AG04449 (cell line): Measurements from ENCODE around the gene TRMT61A.

Source experiments
- CTCF ChIA-PET: fragments of 350-600 bp; formaldehyde crosslinking; extraction: SDS; loops from one replicate; lab custom pipeline; 2021; ENCODE audit warnings: antibody characterized with exemption; lab: Yijun Ruan, JAX
- POLR2A ChIA-PET: fragments of 400-600, 350-600 bp; formaldehyde crosslinking; extraction: SDS; loops from one replicate; lab custom pipeline; 2020; ENCODE audit warnings: antibody characterized with exemption, inconsistent platforms; lab: Yijun Ruan, JAX
- DNase-seq: peaks from one replicate; pipeline ENCODE4 v3.0.0-alpha.2; 2010; ENCODE audit warnings: low read depth, low spot score
- H3K4me3 ChIP-seq: 2 replicates; pipeline ENCODE4 v1.5.1; 2011; ENCODE audit warnings: low read depth, mild to moderate bottlenecking, control low read depth, low read length
- TF ChIP-seq, protein P1 (sequence below): IDR thresholded peaks from one replicate; pipeline ENCODE4 v1.5.1; 2011; ENCODE audit warnings: mild to moderate bottlenecking, moderate library complexity, low read length, control low read depth, inconsistent platforms; ENCODE audit not compliant: insufficient read depth; ENCODE audit errors: missing control alignments

Gene TRMT61A

DNA sequence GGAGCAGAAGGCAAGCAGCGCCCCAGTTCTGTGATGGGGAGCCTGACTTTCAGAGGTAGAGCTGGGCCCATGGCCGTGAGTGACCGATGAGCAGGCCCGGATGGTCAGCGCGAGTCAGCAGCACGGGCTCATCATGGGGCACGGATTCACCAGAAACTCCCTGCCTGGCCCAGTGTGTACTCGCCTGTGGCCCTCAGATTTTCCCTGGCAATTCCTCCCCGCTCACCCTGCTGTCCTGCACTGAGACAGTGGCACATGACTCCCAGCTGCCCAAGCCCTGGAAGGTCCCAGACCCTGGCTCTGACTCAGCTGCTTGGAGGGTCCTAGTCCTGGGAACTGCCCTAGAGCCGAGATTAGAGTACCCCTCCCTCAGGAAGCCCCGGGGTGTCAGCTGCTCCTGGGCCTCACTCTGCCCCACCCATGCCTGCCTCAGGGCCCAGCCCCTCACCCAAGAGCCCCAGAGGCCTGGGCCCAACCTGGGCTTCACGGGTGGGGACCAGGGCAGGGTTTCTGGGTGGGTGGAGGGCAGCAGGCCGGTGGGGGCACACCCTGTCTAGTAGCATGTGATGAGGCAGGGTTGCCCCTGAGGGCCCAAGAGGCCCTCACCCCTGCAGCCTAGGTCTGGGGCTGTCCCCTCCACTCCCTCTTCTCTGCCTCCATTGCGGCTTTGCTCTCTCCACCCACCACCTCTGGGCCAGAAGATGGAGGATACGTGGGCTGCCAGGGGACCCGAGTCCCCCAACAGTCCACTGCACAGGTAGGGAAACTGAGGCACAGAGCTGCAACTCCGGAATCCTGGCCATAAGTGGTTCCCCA lies 8.4 kb downstream of the TRMT61A start:
- POLR2A ChIA-PET: no interaction called here
- no peak overlapping the region for H3K4me3 ChIP-seq
- TF ChIP-seq, protein P1, sequence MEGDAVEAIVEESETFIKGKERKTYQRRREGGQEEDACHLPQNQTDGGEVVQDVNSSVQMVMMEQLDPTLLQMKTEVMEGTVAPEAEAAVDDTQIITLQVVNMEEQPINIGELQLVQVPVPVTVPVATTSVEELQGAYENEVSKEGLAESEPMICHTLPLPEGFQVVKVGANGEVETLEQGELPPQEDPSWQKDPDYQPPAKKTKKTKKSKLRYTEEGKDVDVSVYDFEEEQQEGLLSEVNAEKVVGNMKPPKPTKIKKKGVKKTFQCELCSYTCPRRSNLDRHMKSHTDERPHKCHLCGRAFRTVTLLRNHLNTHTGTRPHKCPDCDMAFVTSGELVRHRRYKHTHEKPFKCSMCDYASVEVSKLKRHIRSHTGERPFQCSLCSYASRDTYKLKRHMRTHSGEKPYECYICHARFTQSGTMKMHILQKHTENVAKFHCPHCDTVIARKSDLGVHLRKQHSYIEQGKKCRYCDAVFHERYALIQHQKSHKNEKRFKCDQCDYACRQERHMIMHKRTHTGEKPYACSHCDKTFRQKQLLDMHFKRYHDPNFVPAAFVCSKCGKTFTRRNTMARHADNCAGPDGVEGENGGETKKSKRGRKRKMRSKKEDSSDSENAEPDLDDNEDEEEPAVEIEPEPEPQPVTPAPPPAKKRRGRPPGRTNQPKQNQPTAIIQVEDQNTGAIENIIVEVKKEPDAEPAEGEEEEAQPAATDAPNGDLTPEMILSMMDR: no peak
- CTCF ChIA-PET: interaction anchor here (0.8 to 20.9 kb wide), 4 partner anchors 9 to 19 kb away, joined by 3 to 368 read pairs (median 6); partner anchors contain the start of gene CKB
- no peak for DNase-seq

DNA sequence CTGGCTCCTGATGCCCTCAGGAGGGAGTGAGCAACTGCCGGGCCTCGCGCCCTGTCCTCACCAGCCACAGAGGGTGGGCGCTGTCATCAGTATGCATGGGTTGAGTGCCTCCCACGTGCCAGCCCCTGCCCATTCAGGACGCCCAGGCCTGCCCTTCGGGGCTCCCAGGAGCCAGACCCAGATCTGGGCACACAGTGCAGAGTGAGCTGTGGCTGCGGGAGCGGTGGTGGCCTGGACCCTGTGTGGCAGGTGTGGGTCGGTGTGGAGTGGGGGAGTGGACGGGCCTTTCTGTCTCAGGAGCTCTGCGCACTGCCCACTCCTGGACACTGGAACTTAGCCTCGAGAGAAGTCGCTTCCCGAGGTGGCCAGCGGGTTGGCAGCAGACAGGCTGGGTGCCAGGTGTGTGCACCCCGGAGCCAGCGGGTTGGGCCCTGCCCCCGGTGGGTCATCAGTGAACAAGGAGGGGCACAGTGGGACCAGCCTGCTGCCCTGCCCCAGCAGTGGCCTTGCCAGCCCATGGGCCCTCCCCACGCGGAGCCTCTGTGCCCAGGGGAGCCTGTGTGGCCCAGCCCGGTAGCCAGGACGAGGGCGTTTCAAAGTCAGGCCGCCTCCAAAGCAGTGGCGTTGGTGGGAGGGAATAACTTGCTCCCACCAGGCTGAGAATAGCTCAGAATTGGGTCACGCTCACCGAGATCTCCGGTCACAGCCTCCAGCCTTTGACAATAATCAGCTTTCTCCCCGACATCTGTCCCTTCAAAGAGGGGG lies 9.5 kb downstream of the TRMT61A start:
- H3K4me3 ChIP-seq: no peak overlapping the region
- POLR2A ChIA-PET: no interaction called here
- DNase-seq: no peak

DNA sequence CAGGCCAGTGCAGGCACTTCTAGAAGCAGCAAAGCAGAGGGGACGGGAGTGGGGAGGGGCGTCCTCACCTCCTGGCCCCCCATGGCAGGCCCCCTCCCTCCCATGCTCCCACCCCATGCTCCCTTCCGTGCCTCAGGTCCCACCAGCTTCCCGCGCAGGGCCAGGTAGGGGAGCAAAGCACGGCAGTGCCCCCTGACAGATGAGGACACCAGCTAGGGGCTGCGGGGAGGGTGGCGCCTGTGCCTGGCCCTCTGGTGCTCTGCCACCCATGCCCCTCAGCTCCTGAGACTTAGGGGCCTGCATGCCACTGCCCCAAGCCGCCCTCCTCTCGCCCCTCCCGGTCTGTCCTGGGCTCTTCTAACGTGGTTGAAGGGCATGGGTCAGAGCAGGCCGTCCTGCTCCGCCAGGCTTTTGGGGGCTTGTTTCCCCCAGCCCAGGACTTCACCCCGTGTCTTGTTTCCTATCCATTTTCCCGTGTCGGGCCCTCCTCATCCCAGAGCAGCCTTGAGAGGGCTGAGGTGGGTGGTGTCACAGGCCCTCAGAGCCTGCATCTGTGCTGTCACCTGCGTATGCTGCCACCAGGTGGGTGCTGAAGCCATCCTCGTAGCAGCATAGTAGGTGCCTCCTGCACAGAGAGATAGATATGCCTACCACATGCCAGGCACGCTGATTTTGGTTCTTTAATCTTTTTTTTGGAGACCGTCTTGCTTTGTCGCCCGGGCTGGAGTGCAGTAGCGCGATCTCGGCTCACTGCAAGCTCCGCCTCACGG lies 10.2 kb downstream of the TRMT61A start:
- CTCF ChIA-PET: interaction anchor here (0.8 to 20.9 kb wide), 5 partner anchors 11 to 37 kb away, joined by 3 to 368 read pairs (median 3); partner anchors contain the start of genes BAG5, CKB, COA8 and TRMT61A
- DNase-seq: no peak
- POLR2A ChIA-PET: no interaction called here
- TF ChIP-seq, protein P1: no peak
- H3K4me3 ChIP-seq: no peak overlapping the region

More for the DNA sequence above, 9.5 kb downstream of the TRMT61A start:
- CTCF ChIA-PET: interaction anchor here (0.8 to 20.9 kb wide), 5 partner anchors 11 to 36 kb away, joined by 3 to 368 read pairs (median 3); partner anchors contain the start of genes BAG5, CKB and COA8
- TF ChIP-seq, protein P1: no peak

DNA sequence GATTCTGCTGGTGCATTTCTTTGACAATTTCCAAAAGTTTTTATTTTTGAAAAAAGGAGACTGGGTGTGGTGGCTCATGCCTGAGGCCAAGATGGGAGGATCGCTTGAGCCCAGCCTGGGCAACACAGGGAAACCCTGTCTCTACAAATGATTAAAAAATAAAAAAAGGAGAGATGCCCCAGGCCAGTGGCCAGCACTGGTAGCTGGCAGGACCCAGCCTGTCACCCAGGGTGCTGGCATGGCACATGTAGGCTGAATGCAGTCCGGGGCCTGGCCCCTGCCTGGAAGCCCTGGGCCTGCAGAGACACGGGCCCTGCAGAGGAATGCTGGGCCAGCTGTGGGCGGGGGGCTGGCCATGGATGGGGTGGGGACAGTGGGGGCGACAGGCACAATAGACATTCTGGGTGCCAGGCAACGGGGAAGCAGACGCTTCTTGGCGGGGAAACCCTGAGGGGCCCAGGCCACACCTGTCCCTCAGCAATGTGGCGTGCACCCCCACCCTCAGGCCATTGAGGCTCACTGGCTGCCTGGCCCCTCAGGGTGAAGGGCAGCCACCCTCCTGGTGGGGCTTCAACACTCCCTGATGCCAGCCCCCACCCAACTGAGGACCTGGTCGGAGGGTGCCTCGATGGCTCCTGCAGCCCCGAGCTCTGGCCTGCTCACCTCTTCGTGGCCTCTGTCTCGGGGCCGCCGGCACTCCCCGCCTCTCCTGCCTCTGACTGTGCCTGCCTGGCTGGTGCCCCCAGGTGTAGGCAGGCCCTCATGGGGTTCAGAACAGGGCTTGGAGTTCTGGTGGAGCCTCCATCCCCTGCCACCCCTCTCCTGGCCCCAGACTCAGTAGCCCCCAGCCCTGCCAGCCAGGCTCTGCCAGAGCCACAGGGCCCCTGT lies 12.1 kb downstream of the TRMT61A start:
- CTCF ChIA-PET: interaction anchor here (1.4 to 20.9 kb wide), 5 partner anchors 11 to 41 kb away, joined by 4 to 368 read pairs (median 39); partner anchors contain the start of genes CKB and TRMT61A
- no peak for DNase-seq
- TF ChIP-seq, protein P1: no peak
- POLR2A ChIA-PET: interaction anchor here (1.0 to 2.0 kb wide), 6 partner anchors 10 to 28 kb away, joined by 3 to 20 read pairs (median 6); partner anchors contain the start of genes CKB and TRMT61A
- H3K4me3 ChIP-seq: no peak overlapping the region
